Breast epithelium (tissue), 3 donors: ENCODE data around the gene SDK2.

Experiments used
- POLR2A ChIP-seq: fragments of 450-650 bp; IDR thresholded peaks from one replicate; pipeline ENCODE4 v1.6.1; 2016; ENCODE audit warnings: antibody characterized with exemption, mild to moderate bottlenecking, moderate library complexity
- TF ChIP-seq, protein P1 (sequence below), 3 donors: fragments of 450-650 bp; IDR thresholded peaks; one replicate each; pipeline ENCODE4 v1.5.1; 2016 to 2017; ENCODE audit warnings: antibody characterized with exemption in 3 of 3, mild to moderate bottlenecking in 3 of 3, moderate library complexity in 3 of 3

GRCh38 chr17:73681946-73682345, 37.7 kb upstream of the SDK2 start:
- TF ChIP-seq, protein P1, sequence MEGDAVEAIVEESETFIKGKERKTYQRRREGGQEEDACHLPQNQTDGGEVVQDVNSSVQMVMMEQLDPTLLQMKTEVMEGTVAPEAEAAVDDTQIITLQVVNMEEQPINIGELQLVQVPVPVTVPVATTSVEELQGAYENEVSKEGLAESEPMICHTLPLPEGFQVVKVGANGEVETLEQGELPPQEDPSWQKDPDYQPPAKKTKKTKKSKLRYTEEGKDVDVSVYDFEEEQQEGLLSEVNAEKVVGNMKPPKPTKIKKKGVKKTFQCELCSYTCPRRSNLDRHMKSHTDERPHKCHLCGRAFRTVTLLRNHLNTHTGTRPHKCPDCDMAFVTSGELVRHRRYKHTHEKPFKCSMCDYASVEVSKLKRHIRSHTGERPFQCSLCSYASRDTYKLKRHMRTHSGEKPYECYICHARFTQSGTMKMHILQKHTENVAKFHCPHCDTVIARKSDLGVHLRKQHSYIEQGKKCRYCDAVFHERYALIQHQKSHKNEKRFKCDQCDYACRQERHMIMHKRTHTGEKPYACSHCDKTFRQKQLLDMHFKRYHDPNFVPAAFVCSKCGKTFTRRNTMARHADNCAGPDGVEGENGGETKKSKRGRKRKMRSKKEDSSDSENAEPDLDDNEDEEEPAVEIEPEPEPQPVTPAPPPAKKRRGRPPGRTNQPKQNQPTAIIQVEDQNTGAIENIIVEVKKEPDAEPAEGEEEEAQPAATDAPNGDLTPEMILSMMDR (IDR thresholded peaks at IDR 0.05) = no peak
- TF ChIP-seq POLR2A = no peak
